Uterus (tissue), 4 donors: ENCODE results near the gene PYY. TPM values are rescaled to one million over a fixed set of nuclear protein-coding genes. Genes with fewer than 3 reads are reported as not detected.

Experiments
- DNase-seq, 2 donors: peaks; one replicate each; pipeline ENCODE4 v3.0.0-alpha.2; 2019 to 2020
- H3K27ac ChIP-seq, 2 donors: fragments of 200-600 bp; sonication (generic); 1 replicate in 1 of 2; 2 replicates in 1 of 2; pipeline ENCODE4 v1.5.1; 2016 to 2018
- H3K27me3 ChIP-seq, 2 donors: fragments of 200-600 bp; sonication (generic); one replicate each; pipeline ENCODE4 v1.5.1; 2018 to 2019; ENCODE audit warnings: control low read depth in 1 of 2
- H3K36me3 ChIP-seq, 2 donors: fragments of 200-600 bp; sonication (generic); one replicate each; pipeline ENCODE4 v1.5.1; 2019; ENCODE audit warnings: control low read depth in 1 of 2
- H3K4me1 ChIP-seq, 2 donors: fragments of 200-600 bp; sonication (generic); one replicate each; pipeline ENCODE4 v1.5.1; 2018 to 2019; ENCODE audit warnings: control low read depth in 1 of 2
- H3K4me3 ChIP-seq, 2 donors: fragments of 200-600 bp; sonication (generic); 1 replicate in 1 of 2; 2 replicates in 1 of 2; pipeline ENCODE4 v1.5.1; 2018 to 2019; ENCODE audit warnings: mild to moderate bottlenecking in 1 of 2
- H3K9me3 ChIP-seq, 2 donors: fragments of 200-600 bp; sonication (generic); one replicate each; pipeline ENCODE4 v1.5.1; 2019; ENCODE audit warnings: control low read depth in 1 of 2
- POLR2A ChIP-seq, 2 donors: fragments of 450-650 bp; IDR thresholded peaks; one replicate each; pipeline ENCODE4 v1.6.1; 2016; ENCODE audit warnings: antibody characterized with exemption in 2 of 2, mild to moderate bottlenecking in 1 of 2, moderate library complexity in 1 of 2
- intact Hi-C: fragments of 100-400 bp; cut with DNase I; formaldehyde crosslinking; loops from one replicate; pipeline ENCODE4 v1.15.1; 2023; ENCODE audit warnings: low total_unique reads
- total RNA-seq, 4 donors: library from RNA; depleted of rRNA in 3 of 4; stranded (reverse); fragments of >200 nt in 3 of 4; gene quantifications; one replicate each; pipeline versions ENCODE4 v1.1.0 to v1.2.4, GENCODE V29; 2014 to 2023
- TF ChIP-seq, protein P1 (sequence below), 4 experiments: fragments of 200-600 bp in 2 of 4; fragments of 450-650 bp in 2 of 4; sonication (generic) in 2 of 4; IDR thresholded peaks; one replicate each; pipeline ENCODE4 v1.5.1; 2016 to 2019; ENCODE audit warnings: antibody characterized with exemption in 4 of 4, mild to moderate bottlenecking in 2 of 4, moderate library complexity in 1 of 4
- donor health status: DM: yes; HTN: yes; CAD: no.

The PYY gene
- total RNA-seq, 4 donors from 2014 or later: not detected

DNA sequence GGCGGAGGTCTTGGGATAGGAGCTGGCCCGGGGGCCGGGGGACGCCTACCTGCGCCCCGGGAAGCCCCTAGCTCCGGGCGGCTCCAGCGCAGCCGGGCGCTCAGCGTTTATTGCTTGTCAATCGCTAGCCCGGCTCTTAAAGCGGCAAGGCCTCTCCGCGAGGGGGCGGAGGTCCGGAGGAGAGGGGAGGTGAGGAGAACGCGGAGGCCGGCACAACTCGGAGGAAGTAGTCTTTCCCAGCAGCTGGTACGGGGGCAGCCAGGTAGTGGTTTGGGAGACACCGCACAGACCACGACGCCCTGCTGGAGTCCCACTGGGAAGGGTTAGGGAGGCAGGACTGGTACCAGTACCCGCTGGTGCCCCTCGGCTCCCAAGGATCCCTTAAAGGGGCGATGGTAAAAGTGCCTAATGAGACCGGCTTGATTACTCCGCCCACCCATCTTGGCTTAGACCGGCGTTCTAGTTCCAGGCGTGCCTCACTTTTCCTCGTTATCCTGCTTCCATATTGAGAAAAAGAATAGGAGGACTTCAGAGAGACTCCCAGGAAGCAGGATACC lies 46.2 kb downstream of the PYY start, which contains the start of gene MPP2:
Gene MPP2 (minus strand): TSS at position 112 of the 557 bp plus-strand sequence. CDS start 3,076 bp downstream, outside the sequence.
- intact Hi-C loops: no loop called here
- peak within 1 kb of the TSS; percentile 68 to 88 for H3K4me3 ChIP-seq
- no peaks in the 10 kb centered on the region for H3K27me3 ChIP-seq
- H3K9me3 ChIP-seq: no peaks in the 10 kb centered on the region
- no peaks in the 10 kb centered on the region for H3K36me3 ChIP-seq
- TF ChIP-seq, protein P1, sequence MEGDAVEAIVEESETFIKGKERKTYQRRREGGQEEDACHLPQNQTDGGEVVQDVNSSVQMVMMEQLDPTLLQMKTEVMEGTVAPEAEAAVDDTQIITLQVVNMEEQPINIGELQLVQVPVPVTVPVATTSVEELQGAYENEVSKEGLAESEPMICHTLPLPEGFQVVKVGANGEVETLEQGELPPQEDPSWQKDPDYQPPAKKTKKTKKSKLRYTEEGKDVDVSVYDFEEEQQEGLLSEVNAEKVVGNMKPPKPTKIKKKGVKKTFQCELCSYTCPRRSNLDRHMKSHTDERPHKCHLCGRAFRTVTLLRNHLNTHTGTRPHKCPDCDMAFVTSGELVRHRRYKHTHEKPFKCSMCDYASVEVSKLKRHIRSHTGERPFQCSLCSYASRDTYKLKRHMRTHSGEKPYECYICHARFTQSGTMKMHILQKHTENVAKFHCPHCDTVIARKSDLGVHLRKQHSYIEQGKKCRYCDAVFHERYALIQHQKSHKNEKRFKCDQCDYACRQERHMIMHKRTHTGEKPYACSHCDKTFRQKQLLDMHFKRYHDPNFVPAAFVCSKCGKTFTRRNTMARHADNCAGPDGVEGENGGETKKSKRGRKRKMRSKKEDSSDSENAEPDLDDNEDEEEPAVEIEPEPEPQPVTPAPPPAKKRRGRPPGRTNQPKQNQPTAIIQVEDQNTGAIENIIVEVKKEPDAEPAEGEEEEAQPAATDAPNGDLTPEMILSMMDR (IDR thresholded peaks at IDR 0.05): peak; percentile 15 to 35 (median 28)
- TF ChIP-seq POLR2A (IDR thresholded peaks at IDR 0.05): peak in 1 of 2 donors; percentile 51
- peak; percentile 79 to 83 for DNase-seq
- H3K27ac ChIP-seq: peak within 1 kb of the TSS; percentile 84 to 91
- H3K4me1 ChIP-seq: peaks cover 0 to 12% of the 10 kb centered on the region in 2 donors

DNA sequence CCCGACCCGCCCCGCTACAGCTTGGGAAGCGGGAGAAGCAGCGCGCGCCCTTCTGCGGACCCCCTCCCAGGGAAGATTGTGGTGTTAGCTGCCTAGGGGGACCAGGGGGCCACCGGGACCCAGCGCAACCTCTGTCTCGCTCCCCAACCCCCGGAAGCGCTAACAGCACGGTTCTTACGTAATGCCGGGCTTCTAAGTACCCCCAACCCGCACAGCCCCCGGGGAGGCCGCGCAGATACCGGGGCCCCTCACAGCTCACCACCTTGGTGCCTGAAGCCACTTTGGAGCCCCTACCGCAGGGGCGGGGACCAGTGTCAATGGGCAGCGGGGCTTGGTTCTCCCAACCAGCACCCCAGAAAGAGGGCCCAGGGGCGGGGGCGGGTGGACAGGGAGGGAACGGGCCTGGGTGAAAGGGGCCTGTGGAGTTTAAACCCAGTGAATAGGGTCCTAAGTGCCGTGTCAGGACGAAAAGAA lies 46.8 kb downstream of the PYY start:
- no peaks in the 10 kb centered on the region for H3K27me3 ChIP-seq
- H3K27ac ChIP-seq: peak overlapping the region; percentile 84 to 91
- intact Hi-C loops: no loop called here
- TF ChIP-seq, protein P1 (IDR thresholded peaks at IDR 0.05): no peak
- TF ChIP-seq POLR2A (IDR thresholded peaks at IDR 0.05): no peak
- no peaks in the 10 kb centered on the region for H3K9me3 ChIP-seq
- H3K4me1 ChIP-seq: peaks cover 0 to 12% of the 10 kb centered on the region in 2 donors
- H3K4me3 ChIP-seq: peak overlapping the region; percentile 68 to 88
- DNase-seq: peak; percentile 27 to 28
- no peaks in the 10 kb centered on the region for H3K36me3 ChIP-seq

DNA sequence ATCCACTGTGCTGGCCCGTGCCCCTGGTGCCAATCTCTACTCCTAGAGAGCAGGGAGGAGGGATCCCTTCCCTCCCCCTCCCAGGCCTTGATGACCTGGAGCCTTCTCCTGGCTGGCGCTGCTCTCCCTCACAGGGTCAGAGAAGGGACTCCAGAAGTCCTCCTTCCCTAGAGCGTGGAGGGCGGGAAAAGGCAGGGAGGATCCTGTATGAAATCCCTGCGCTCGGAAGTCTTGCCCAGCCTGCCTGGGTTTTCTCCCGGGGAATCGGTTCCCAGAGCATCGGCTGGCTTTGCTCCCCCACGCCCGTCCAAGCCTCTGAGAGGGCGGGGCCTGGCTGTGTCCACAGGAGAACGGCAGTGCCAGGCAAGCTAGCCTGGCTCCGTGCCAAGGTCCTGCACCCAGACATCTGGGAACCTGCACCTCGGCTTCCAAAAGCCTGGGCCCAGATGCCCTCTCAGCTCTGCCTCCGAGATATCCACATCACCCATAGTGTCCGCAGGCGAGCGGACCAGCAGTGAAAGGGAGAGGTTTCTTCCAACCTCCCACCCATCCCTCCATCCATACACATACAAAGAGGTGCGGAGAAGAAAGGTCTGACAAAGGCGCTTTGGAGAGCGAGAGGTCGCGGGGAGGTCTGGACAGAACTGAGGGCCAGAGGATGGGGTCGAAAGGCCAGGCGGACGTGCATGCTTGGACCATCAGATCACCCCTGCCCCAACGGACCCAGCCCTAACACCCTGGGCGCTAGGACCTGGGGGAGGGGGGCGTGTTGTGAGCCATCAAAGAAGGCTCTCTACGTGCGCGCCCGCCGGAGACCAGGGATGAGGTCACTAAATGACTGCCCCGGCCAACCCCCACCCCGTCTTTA lies 47.5 kb downstream of the PYY start:
- DNase-seq: peak; percentile 81 to 90
- peak overlapping the region; percentile 84 to 91 for H3K27ac ChIP-seq
- H3K9me3 ChIP-seq: no peaks in the 10 kb centered on the region
- H3K36me3 ChIP-seq: no peaks in the 10 kb centered on the region
- TF ChIP-seq, protein P1 (IDR thresholded peaks at IDR 0.05): no peak
- TF ChIP-seq POLR2A (IDR thresholded peaks at IDR 0.05): no peak
- no peaks in the 10 kb centered on the region for H3K27me3 ChIP-seq
- peaks cover 0 to 12% of the 10 kb centered on the region in 2 donors for H3K4me1 ChIP-seq
- intact Hi-C loops: no loop called here
- peak overlapping the region; percentile 68 to 88 for H3K4me3 ChIP-seq

DNA sequence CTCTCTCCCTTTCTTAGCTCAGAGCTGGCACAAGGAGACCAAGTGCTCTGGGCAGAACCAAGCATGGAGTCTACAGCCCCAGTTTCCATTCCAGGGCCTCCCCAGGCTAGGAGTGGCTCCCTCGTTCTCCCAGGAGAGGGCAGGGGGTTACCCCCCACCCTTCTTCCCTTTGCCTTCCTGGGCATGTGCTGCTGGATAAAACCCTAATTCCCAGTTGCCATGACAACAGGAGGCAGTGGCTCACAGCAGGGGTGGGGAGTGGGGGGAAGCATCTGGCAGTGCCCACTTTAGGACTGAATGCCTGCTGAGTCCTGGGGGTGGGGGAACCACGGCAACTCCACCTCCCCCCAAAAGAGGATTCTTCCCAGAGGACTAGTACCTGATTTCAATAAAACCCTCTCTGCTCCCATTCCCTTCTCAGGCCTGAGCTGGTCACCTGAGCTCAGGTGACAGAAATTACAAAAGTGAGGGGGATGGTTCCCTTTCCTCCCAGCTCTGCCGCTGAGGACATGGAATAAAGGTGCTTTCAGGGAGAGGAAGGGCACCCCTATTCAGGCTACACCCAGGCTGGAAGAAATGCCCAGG lies 48.2 kb downstream of the PYY start:
- H3K27me3 ChIP-seq: no peaks in the 10 kb centered on the region
- H3K4me3 ChIP-seq: peak overlapping the region in 1 of 2 donors; percentile 88
- TF ChIP-seq POLR2A (IDR thresholded peaks at IDR 0.05): no peak
- TF ChIP-seq, protein P1 (IDR thresholded peaks at IDR 0.05): no peak
- no peak for DNase-seq
- intact Hi-C loops: no loop called here
- no peaks in the 10 kb centered on the region for H3K9me3 ChIP-seq
- peak overlapping the region; percentile 84 to 91 for H3K27ac ChIP-seq
- H3K4me1 ChIP-seq: peaks cover 0 to 12% of the 10 kb centered on the region in 2 donors
- no peaks in the 10 kb centered on the region for H3K36me3 ChIP-seq

Other genes starting within 250 kb of the PYY start
- not detected for gene SOST, start 195.1 kb downstream of the PYY start, total RNA-seq
- 10 to 100 TPM; 28.4 to 88.1 (median 39.8) TPM for gene DUSP3, start 175.0 kb downstream of the PYY start, total RNA-seq
- gene CFAP97D1, start 173.5 kb downstream of the PYY start, total RNA-seq: not detected
- gene MPP3, start 120.8 kb downstream of the PYY start, total RNA-seq: 10 to 100 TPM in 3 of 4 donors, 1 to 10 TPM in 1; 5.6 to 21.2 (median 15.8) TPM
- gene CD300LG, start 106.8 kb downstream of the PYY start, total RNA-seq: 1 to 10 TPM in 3 of 4 donors, not detected in 1; 2.1 to 6.5 (median 6.2) TPM
- 10 to 100 TPM in 3 of 4 donors, 1 to 10 TPM in 1; 2.0 to 20.9 (median 13.3) TPM for gene MPP2, start 46.4 kb downstream of the PYY start, total RNA-seq
- not detected for gene PPY, start 11.5 kb downstream of the PYY start, total RNA-seq
- 1 to 10 TPM; 1.3 to 9.7 (median 2.6) TPM for gene NAGS, start 50.7 kb upstream of the PYY start, total RNA-seq
- gene TMEM101, start 61.0 kb upstream of the PYY start, total RNA-seq: 10 to 100 TPM in 3 of 4 donors, 1 to 10 TPM in 1; 1.5 to 76.1 (median 49.8) TPM
- 10 to 100 TPM; 24.5 to 49.8 (median 37.1) TPM for gene LSM12, start 112.7 kb upstream of the PYY start, total RNA-seq
- 10 to 100 TPM; 12.4 to 66.3 (median 33.8) TPM for gene G6PC3, start 116.8 kb upstream of the PYY start, total RNA-seq
- 10 to 100 TPM; 35.9 to 74.1 (median 58.0) TPM for gene HDAC5, start 169.7 kb upstream of the PYY start, total RNA-seq
- gene HROB, start 188.0 kb upstream of the PYY start, total RNA-seq: 1 to 10 TPM in 2 of 4 donors, not detected in 2; 1.6 to 2.4 TPM
- gene ASB16, start 216.8 kb upstream of the PYY start, total RNA-seq: 1 to 10 TPM in 2 of 4 donors, under 1 TPM in 1, not detected in 1; 0.14 to 2.3 (median 1.3) TPM
- gene TMUB2, start 233.0 kb upstream of the PYY start, total RNA-seq: 10 to 100 TPM in 3 of 4 donors, 1 to 10 TPM in 1; 7.4 to 41.8 (median 32.6) TPM
- gene ATXN7L3, start 245.9 kb upstream of the PYY start, total RNA-seq: 10 to 100 TPM in 3 of 4 donors, 1 to 10 TPM in 1; 4.6 to 98.4 (median 36.2) TPM